B cell (primary cell): Measurements from ENCODE around the gene PAH. TPM values are rescaled to one million over a fixed set of nuclear protein-coding genes. Genes with fewer than 3 reads are reported as not detected.

Experiments
- ATAC-seq: fragments of 200-7000 bp; cut with Tn5 transposase; one replicate; pipeline ENCODE4 v1.10.0; 2021; ENCODE audit warnings: low read depth, mild to moderate bottlenecking, moderate number of reproducible peaks, moderate library complexity
- CTCF ChIA-PET: fragments of 350-600 bp; sonication (Branson Sonifier 250); formaldehyde crosslinking; loops from one replicate; lab custom pipeline; 2021; ENCODE audit warnings: antibody characterized with exemption, inconsistent platforms; lab: Charles Lee
- POLR2A ChIA-PET: fragments of 350-600 bp; sonication (Branson Sonifier 250); formaldehyde crosslinking; loops from one replicate; lab custom pipeline; 2021; ENCODE audit warnings: antibody characterized with exemption; lab: Charles Lee
- DNase-seq: peaks from one replicate; pipeline ENCODE4 v3.0.0; 2013
- H2AFZ ChIP-seq: 2 replicates; pipeline ENCODE4 v1.6.1; 2012; ENCODE audit warnings: mild to moderate bottlenecking, low read depth, low read length; ENCODE audit not compliant: insufficient read depth, poor library complexity, severe bottlenecking
- H3K27ac ChIP-seq, 2 donors: 1 replicate in 1 of 2; 2 replicates in 1 of 2; pipeline ENCODE4 v1.5.1; 2012 to 2013; ENCODE audit warnings: low read length in 2 of 2, mild to moderate bottlenecking in 2 of 2, moderate library complexity in 1 of 2
- H3K27me3 ChIP-seq, 4 experiments: fragments of 200-600 bp in 1 of 4; sonication (generic) in 1 of 4; replicated peaks in 1 of 4; 1 replicate in 2 of 4; 2 replicates in 2 of 4; pipeline versions ENCODE4 v1.6.1 to v1.7.0; 2013 to 2016; ENCODE audit warnings: low read length in 3 of 4, mild to moderate bottlenecking in 2 of 4, mixed read lengths in 1 of 4, moderate library complexity in 1 of 4; ENCODE audit not compliant: insufficient read depth in 4 of 4, control insufficient read depth in 3 of 4; ENCODE audit errors: control extremely low read depth in 1 of 4
- H3K36me3 ChIP-seq, 2 experiments: replicated peaks in 1 of 2; 1 replicate in 1 of 2; 2 replicates in 1 of 2; pipeline versions ENCODE4 v1.6.1 to v1.7.1; 2013; ENCODE audit warnings: low read length in 1 of 2; ENCODE audit not compliant: insufficient read depth in 2 of 2, control insufficient read depth in 1 of 2; ENCODE audit errors: control extremely low read depth in 1 of 2, extremely low read depth in 1 of 2
- H3K4me1 ChIP-seq, 2 donors: fragments of 200-600 bp in 1 of 2; sonication (generic) in 1 of 2; 1 replicate in 1 of 2; 2 replicates in 1 of 2; pipeline versions ENCODE4 v1.5.1 to v1.6.1; 2013 to 2017; ENCODE audit warnings: low read length in 2 of 2; ENCODE audit not compliant: control insufficient read depth in 2 of 2, insufficient read depth in 2 of 2
- H3K4me2 ChIP-seq: replicated peaks from 2 replicates; pipeline ENCODE3; 2012; ENCODE audit warnings: mild to moderate bottlenecking, low read depth, low read length; ENCODE audit not compliant: poor library complexity, severe bottlenecking
- H3K4me3 ChIP-seq, 5 experiments: fragments of 200-600 bp in 1 of 5; sonication (generic) in 1 of 5; 1 replicate in 3 of 5; 2 replicates in 2 of 5; pipeline versions ENCODE4 v1.5.1 to v1.7.0; 2011 to 2016; ENCODE audit warnings: low read length in 4 of 5, mild to moderate bottlenecking in 4 of 5, low read depth in 2 of 5, control low read depth in 1 of 5, moderate library complexity in 1 of 5; ENCODE audit not compliant: insufficient read depth in 1 of 5; ENCODE audit errors: control extremely low read depth in 1 of 5, extremely low read depth in 1 of 5
- H3K79me2 ChIP-seq: fragments of 200-600 bp; sonication (generic); one replicate; pipeline ENCODE4 v1.6.0; 2016; ENCODE audit warnings: low read length; ENCODE audit not compliant: control insufficient read depth, insufficient read depth
- H3K9ac ChIP-seq: fragments of 200-600 bp; sonication (generic); 2 replicates; pipeline ENCODE4 v1.6.1; 2017; ENCODE audit warnings: mild to moderate bottlenecking, low read length, moderate library complexity
- H3K9me3 ChIP-seq, 3 donors: one replicate each; pipeline versions ENCODE4 v1.6.1 to v1.7.1; 2013; ENCODE audit warnings: low read length in 2 of 3; ENCODE audit not compliant: control insufficient read depth in 2 of 3, insufficient read depth in 1 of 3; ENCODE audit errors: control extremely low read depth in 1 of 3
- H4K20me1 ChIP-seq: 2 replicates; pipeline ENCODE4 v1.6.0; 2012; ENCODE audit warnings: mild to moderate bottlenecking, low read length; ENCODE audit not compliant: insufficient read depth, control insufficient read depth, poor library complexity, severe bottlenecking
- H3K27ac Mint-ChIP-seq: one replicate; pipeline ENCODE4 v1.8.0; 2021; ENCODE audit warnings: mixed read lengths
- H3K27me3 Mint-ChIP-seq: one replicate; pipeline ENCODE4 v1.8.0; 2021; ENCODE audit warnings: mixed read lengths
- H3K4me1 Mint-ChIP-seq: one replicate; pipeline ENCODE4 v1.8.0; 2021; ENCODE audit warnings: mixed read lengths
- H3K4me3 Mint-ChIP-seq: one replicate; pipeline ENCODE4 v1.8.0; 2021; ENCODE audit warnings: mixed read lengths
- H3K9me3 Mint-ChIP-seq: one replicate; pipeline ENCODE4 v1.8.0; 2022; ENCODE audit warnings: mixed read lengths; ENCODE audit not compliant: insufficient read depth
- CTCF ChIP-seq: fragments of 200-600 bp; IDR thresholded peaks from one replicate; pipeline ENCODE4 v1.8.0; 2022; ENCODE audit warnings: antibody characterized with exemption, mild to moderate bottlenecking
- EZH2 ChIP-seq: IDR thresholded peaks from 2 replicates; pipeline ENCODE4 v1.6.1; 2012; ENCODE audit warnings: borderline replicate concordance, low read depth, mild to moderate bottlenecking, moderate library complexity, low read length; ENCODE audit not compliant: insufficient read depth, poor library complexity, severe bottlenecking
- WGBS: methylation state at CpG from one replicate; pipeline ENCODE4 v1.1.5; 2013; ENCODE audit warnings: missing lambda C conversion rate; ENCODE audit not compliant: insufficient coverage; 5-methylcytosine and 5-hydroxymethylcytosine counted together
- intact Hi-C: fragments of 100-400 bp; cut with micrococcal nuclease; formaldehyde crosslinking; loops from one replicate; pipeline ENCODE4 v1.10.0; 2022
- polyA plus RNA-seq: library from polyadenylated mRNA; depleted of rRNA; stranded (reverse); fragments of >200 nt; gene quantifications from 2 replicates; pipeline ENCODE4 v1.2.3, GENCODE V29; 2012
- total RNA-seq, 2 donors: library from RNA; stranded (reverse); fragments of 120-200 nt in 1 of 2; gene quantifications; 1 replicate in 1 of 2; 2 replicates in 1 of 2; pipeline versions ENCODE4 v1.2.3 to v1.2.4, GENCODE V29; 2013 to 2022

Gene PAH
- total and polyA plus RNA-seq, 2 donors (not counting 1 experiment from before 2014, with no cell fraction given), result 0.25 TPM; not detected in 1

DNA sequence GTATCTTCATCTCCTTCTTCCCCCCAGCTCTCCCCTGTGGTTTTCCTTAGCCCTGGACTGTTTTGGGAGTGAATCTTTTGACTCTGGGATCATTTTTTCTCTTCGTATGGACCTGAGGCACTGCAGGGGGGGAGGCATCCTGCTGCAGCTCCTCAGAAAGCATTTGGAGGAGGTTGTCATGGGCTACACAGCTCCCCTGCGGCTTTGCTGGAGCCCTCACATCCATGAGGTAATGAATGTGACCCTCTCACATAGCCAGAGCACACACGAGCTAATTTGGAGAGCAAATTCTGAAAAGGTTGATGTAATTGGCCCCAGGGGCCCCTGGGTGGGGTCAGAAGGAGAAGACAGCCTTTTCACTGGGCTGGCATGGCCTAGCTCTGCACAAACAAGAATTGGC, 110.9 kb downstream of the PAH start:
- Histone ChIP-seq H4K20me1 (no peaks in the 10 kb centered on the region), H2AFZ (no peak overlapping the region), H3K4me3 (no peak overlapping the region), H3K27ac (no peak overlapping the region), H3K79me2 (no peaks in the 10 kb centered on the region), H3K9me3 (no peaks in the 10 kb centered on the region), H3K4me2 (no peak overlapping the region), H3K27me3 (peaks cover 0 to 3% (median 0%) of the 10 kb centered on the region in 4 experiments), H3K4me1 (no peaks in the 10 kb centered on the region), H3K9ac (no peak overlapping the region), H3K36me3 (no peaks in the 10 kb centered on the region)
- H3K4me1 Mint-ChIP-seq, result no peaks in the 10 kb centered on the region
- no peaks in the 10 kb centered on the region for H3K9me3 Mint-ChIP-seq
- no peak overlapping the region for H3K4me3 Mint-ChIP-seq
- ChIA-PET POLR2A (interaction anchor here (0.8 kb wide), 1 partner anchor 10 kb away, joined by 3 read pairs; no protein-coding TSS in a partner anchor), CTCF (no interaction called here)
- no peak overlapping the region for H3K27ac Mint-ChIP-seq
- 48% methylated on average over 3 of the region's 3 CpGs for WGBS
- intact Hi-C loops, result no loop called here
- TF ChIP-seq CTCF (no peak), EZH2 (no peak)
- ATAC-seq (no peak), DNase-seq (no peak)
- peaks cover 11% of the 10 kb centered on the region for H3K27me3 Mint-ChIP-seq

DNA sequence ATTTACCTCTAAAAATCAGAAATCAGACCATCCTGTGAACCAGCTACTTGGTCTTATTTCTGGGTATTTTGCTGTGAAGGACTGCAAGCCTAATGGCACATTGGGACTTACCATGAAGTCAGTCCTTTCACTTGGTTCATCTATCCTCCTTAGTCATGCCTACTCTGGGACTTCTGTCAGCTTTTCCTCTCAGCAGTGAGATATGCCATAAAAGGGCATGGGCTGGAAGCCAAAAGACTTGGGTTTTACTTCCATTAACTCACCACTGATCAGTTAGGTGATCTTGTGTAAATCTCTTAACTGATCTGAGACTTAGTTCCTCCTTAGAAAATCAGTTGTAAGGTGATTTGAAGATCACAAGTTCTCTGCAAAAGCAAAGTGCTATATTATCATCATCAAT, 116.5 kb downstream of the PAH start:
- peaks cover 13% of the 10 kb centered on the region for H3K27me3 Mint-ChIP-seq
- no peaks in the 10 kb centered on the region for H3K79me2 ChIP-seq
- no peak overlapping the region for H3K4me2 ChIP-seq
- TF ChIP-seq EZH2, result no peak
- TF ChIP-seq CTCF, result no peak
- ChIA-PET CTCF (no interaction called here), POLR2A (no interaction called here)
- no peak for DNase-seq
- H4K20me1 ChIP-seq, result no peaks in the 10 kb centered on the region
- no peak overlapping the region for H3K27ac Mint-ChIP-seq
- no peak for ATAC-seq
- no peak overlapping the region for H3K4me3 Mint-ChIP-seq
- no peaks in the 10 kb centered on the region for H3K4me1 Mint-ChIP-seq
- no peak overlapping the region for H3K9ac ChIP-seq
- no peak overlapping the region for H2AFZ ChIP-seq
- no peaks in the 10 kb centered on the region for H3K9me3 Mint-ChIP-seq
- H3K9me3 ChIP-seq, result no peaks in the 10 kb centered on the region
- no peaks in the 10 kb centered on the region for H3K27me3 ChIP-seq
- no peaks in the 10 kb centered on the region for H3K36me3 ChIP-seq
- no peaks in the 10 kb centered on the region for H3K4me1 ChIP-seq
- intact Hi-C loops, result no loop called here
- H3K4me3 ChIP-seq, result no peak overlapping the region
- no peak overlapping the region for H3K27ac ChIP-seq
